A673 (cell line): Measurements from ENCODE around the gene IER3.

Experiments used
- EZH2 ChIP-seq: fragments of 200-600 bp; sonication (generic); IDR thresholded peaks from 2 replicates; pipeline ENCODE4 v1.6.1; 2017; ENCODE audit warnings: borderline replicate concordance, low read depth, mild to moderate bottlenecking, mixed read lengths, antibody characterized with exemption, low read length; ENCODE audit not compliant: poor library complexity, severe bottlenecking
- TF ChIP-seq, protein P1 (sequence below): fragments of 300-800, 200-600 bp; sonication (generic); conservative IDR thresholded peaks from 2 replicates; pipeline ENCODE4 v1.5.1; 2017; ENCODE audit warnings: low read depth, mild to moderate bottlenecking, antibody characterized with exemption, low read length, moderate library complexity, mixed read lengths

DNA sequence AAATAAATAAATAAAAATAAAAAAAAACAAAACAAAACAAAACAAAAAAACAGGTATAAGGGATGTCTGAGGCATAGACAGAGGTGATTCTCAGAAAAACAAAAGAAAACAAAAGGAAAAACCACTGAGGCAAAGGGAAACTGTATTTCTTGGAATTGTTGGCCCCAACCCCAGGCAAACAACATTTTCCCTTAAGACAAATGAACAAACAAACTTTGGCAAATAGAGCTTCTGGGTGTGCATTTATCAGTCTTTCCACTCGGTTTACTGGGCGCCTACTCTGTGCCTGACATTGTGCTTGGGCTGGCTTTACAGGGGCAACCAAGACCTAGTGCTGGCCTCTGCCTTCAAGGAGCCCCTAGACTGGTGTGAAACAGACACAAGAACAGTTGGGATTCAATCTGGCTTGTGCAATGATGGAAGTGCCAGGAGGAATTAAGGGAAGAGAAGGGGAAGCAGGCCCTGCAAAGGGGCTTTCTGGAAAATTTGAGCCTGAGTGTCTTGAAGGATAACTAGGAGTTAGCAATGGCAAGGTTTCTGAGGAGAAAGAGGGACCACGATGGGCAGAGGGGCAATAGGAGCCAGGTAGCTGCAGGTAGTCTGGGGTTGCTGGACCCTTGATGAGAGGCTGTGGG, 33.8 kb upstream of the IER3 start:
- TF ChIP-seq, protein P1, sequence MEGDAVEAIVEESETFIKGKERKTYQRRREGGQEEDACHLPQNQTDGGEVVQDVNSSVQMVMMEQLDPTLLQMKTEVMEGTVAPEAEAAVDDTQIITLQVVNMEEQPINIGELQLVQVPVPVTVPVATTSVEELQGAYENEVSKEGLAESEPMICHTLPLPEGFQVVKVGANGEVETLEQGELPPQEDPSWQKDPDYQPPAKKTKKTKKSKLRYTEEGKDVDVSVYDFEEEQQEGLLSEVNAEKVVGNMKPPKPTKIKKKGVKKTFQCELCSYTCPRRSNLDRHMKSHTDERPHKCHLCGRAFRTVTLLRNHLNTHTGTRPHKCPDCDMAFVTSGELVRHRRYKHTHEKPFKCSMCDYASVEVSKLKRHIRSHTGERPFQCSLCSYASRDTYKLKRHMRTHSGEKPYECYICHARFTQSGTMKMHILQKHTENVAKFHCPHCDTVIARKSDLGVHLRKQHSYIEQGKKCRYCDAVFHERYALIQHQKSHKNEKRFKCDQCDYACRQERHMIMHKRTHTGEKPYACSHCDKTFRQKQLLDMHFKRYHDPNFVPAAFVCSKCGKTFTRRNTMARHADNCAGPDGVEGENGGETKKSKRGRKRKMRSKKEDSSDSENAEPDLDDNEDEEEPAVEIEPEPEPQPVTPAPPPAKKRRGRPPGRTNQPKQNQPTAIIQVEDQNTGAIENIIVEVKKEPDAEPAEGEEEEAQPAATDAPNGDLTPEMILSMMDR, result no peak
- TF ChIP-seq EZH2, result no peak
